ENCODE measurements around the gene C17orf107.

- TF ChIP-seq CTCF (CRISPR knock-in tag; IDR thresholded peaks at IDR 0.05) (no peak), JUNB (CRISPR knock-in tag; IDR thresholded peaks at IDR 0.05; ENCODE audit: borderline replicate concordance) (no peak), MBD4 (IDR thresholded peaks at IDR 0.05; ENCODE audit: borderline replicate concordance, low read length) (no peak), CBX5 (CRISPR knock-in tag; IDR thresholded peaks at IDR 0.05; ENCODE audit: borderline replicate concordance) (no peak), TBP (CRISPR knock-in tag; IDR thresholded peaks at IDR 0.05) (no peak), NFE2L2 (IDR thresholded peaks at IDR 0.05; ENCODE audit: low read length) (no peak), BRD4 (CRISPR knock-in tag; IDR thresholded peaks at IDR 0.05) (no peak), MXD4 (CRISPR knock-in tag; IDR thresholded peaks at IDR 0.05) (no peak), ZNF207 (IDR thresholded peaks at IDR 0.05; ENCODE audit: borderline replicate concordance) (no peak)
Measured at GRCh38 chr17:4856937-4857314, 42.4 kb upstream of the C17orf107 start.

All from HepG2 (cell line).